HL-60 (cell line): Measurements from ENCODE around the gene GRIK5.

Experiments used
- DNase-seq, 2 experiments: peaks; one replicate each; pipeline ENCODE4 v3.0.0-alpha.2; 2010 to 2020; ENCODE audit warnings: low read depth in 1 of 2, low spot score in 1 of 2
- H3K27ac ChIP-seq: fragments of 250-450 bp; sonication (Bioruptor Pico); replicated peaks from 2 replicates; pipeline ENCODE4 v1.5.1; 2020; ENCODE audit warnings: mild to moderate bottlenecking, moderate library complexity
- H3K27me3 ChIP-seq: fragments of 250-450 bp; sonication (Bioruptor Pico); 2 replicates; pipeline ENCODE4 v1.5.1; 2021; ENCODE audit warnings: mild to moderate bottlenecking, moderate library complexity; ENCODE audit not compliant: insufficient read depth, poor library complexity, severe bottlenecking
- H3K4me3 ChIP-seq: replicated peaks from 2 replicates; pipeline ENCODE4 v1.5.1; 2011; ENCODE audit warnings: mild to moderate bottlenecking, control low read depth, low read length; ENCODE audit not compliant: insufficient read depth
- GABPA ChIP-seq: IDR thresholded peaks from 2 replicates; pipeline ENCODE4 v1.6.1; 2012; ENCODE audit warnings: low read depth
- POLR2AphosphoS5 ChIP-seq: IDR thresholded peaks from 2 replicates; pipeline ENCODE4 v1.6.1; 2012; ENCODE audit warnings: low read depth
- SPI1 ChIP-seq: IDR thresholded peaks from 2 replicates; pipeline ENCODE4 v1.6.1; 2012; ENCODE audit warnings: low read depth, mild to moderate bottlenecking, borderline replicate concordance
- TF ChIP-seq, protein P1 (sequence below): IDR thresholded peaks from 2 replicates; pipeline ENCODE4 v1.6.1; 2012; ENCODE audit warnings: low read depth; ENCODE audit not compliant: insufficient replicate concordance
- TF ChIP-seq, protein P2 (sequence below): IDR thresholded peaks from one replicate; pipeline ENCODE4 v1.5.1; 2011; ENCODE audit warnings: low read length, control low read depth, inconsistent platforms; ENCODE audit not compliant: insufficient read depth

The GRIK5 gene

GRCh38 chr19:41981724-41982123, 88.3 kb downstream of the GRIK5 start:
- DNase-seq, result no peak
- Histone ChIP-seq H3K27ac (no peak overlapping the region), H3K4me3 (no peak overlapping the region), H3K27me3 (no peaks in the 10 kb centered on the region)
- TF ChIP-seq GABPA, result no peak
- no peak for TF ChIP-seq SPI1
- TF ChIP-seq, protein P1, sequence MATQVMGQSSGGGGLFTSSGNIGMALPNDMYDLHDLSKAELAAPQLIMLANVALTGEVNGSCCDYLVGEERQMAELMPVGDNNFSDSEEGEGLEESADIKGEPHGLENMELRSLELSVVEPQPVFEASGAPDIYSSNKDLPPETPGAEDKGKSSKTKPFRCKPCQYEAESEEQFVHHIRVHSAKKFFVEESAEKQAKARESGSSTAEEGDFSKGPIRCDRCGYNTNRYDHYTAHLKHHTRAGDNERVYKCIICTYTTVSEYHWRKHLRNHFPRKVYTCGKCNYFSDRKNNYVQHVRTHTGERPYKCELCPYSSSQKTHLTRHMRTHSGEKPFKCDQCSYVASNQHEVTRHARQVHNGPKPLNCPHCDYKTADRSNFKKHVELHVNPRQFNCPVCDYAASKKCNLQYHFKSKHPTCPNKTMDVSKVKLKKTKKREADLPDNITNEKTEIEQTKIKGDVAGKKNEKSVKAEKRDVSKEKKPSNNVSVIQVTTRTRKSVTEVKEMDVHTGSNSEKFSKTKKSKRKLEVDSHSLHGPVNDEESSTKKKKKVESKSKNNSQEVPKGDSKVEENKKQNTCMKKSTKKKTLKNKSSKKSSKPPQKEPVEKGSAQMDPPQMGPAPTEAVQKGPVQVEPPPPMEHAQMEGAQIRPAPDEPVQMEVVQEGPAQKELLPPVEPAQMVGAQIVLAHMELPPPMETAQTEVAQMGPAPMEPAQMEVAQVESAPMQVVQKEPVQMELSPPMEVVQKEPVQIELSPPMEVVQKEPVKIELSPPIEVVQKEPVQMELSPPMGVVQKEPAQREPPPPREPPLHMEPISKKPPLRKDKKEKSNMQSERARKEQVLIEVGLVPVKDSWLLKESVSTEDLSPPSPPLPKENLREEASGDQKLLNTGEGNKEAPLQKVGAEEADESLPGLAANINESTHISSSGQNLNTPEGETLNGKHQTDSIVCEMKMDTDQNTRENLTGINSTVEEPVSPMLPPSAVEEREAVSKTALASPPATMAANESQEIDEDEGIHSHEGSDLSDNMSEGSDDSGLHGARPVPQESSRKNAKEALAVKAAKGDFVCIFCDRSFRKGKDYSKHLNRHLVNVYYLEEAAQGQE, result no peak
- TF ChIP-seq, protein P2, sequence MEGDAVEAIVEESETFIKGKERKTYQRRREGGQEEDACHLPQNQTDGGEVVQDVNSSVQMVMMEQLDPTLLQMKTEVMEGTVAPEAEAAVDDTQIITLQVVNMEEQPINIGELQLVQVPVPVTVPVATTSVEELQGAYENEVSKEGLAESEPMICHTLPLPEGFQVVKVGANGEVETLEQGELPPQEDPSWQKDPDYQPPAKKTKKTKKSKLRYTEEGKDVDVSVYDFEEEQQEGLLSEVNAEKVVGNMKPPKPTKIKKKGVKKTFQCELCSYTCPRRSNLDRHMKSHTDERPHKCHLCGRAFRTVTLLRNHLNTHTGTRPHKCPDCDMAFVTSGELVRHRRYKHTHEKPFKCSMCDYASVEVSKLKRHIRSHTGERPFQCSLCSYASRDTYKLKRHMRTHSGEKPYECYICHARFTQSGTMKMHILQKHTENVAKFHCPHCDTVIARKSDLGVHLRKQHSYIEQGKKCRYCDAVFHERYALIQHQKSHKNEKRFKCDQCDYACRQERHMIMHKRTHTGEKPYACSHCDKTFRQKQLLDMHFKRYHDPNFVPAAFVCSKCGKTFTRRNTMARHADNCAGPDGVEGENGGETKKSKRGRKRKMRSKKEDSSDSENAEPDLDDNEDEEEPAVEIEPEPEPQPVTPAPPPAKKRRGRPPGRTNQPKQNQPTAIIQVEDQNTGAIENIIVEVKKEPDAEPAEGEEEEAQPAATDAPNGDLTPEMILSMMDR, result no peak
- TF ChIP-seq POLR2AphosphoS5, result no peak

DNA sequence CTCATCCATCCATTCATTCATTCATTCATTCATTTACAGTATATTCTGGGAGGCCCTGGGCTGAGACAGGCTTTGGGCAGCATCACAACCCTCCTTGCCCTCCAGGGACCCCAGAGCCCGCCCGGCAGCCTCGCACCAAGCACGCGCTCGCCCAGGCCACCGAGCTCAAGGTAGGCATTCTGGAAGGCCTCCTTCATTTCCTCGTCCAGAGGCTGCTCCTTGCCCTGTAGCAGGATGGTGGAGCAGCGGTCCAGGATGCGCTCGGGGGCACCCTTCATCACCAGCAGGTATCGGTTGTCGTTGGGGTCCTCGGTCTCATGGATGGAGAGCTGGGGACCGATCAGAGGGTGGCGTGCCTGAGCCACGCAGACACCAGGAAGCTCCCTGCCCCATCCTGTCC, 91.5 kb downstream of the GRIK5 start:
- DNase-seq, result no peak
- Histone ChIP-seq H3K27me3 (no peaks in the 10 kb centered on the region), H3K4me3 (no peak overlapping the region), H3K27ac (no peak overlapping the region)
- TF ChIP-seq POLR2AphosphoS5, result no peak

DNA sequence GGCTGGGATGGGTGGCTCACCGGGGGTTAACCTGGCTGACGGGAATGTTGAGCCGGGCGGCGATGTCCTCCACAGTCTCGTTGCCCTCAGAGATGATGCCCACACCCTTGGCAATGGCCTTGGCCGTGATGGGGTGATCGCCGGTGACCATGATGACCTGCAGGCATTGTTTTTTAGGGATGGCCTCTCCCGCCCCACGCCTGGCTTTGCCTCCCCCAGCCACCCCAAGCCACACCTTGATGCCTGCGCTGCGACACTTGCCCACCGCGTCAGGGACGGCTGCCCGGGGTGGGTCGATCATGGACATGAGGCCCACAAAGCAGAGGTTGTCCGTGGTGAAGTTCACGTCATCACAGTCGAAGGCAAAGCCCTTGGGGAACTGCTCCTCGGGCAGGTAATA, 92.1 kb downstream of the GRIK5 start:
- DNase-seq, result no peak

DNA sequence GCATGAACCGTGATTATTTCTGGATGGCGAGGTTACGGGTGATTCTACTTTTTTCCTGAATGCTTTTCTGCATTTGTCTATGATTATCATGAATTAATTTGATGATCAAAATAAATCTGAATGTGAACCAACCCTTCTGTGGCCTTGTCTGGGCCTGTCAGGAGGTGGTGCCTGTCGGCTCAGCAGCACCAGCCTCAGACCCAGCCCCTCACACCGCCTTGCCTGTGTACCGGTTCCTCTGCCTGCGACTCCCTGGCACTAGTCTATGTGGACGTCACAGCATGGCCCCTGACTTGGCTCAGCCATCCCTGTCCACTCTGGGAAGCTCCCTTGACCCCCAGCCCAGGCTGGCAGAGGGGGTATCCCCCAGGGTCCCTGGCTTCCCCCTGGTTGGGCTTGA, 95.4 kb downstream of the GRIK5 start:
- Histone ChIP-seq H3K27ac (no peak overlapping the region), H3K4me3 (no peak overlapping the region), H3K27me3 (no peaks in the 10 kb centered on the region)
- DNase-seq, result no peak
- TF ChIP-seq GABPA (no peak), POLR2AphosphoS5 (no peak), SPI1 (no peak)
- TF ChIP-seq, protein P1, result no peak
- TF ChIP-seq, protein P2, result no peak

More for the DNA sequence above, 92.1 kb downstream of the GRIK5 start:
- Histone ChIP-seq H3K4me3 (no peak overlapping the region), H3K27me3 (no peaks in the 10 kb centered on the region), H3K27ac (no peak overlapping the region)
- TF ChIP-seq, protein P1, result no peak
- TF ChIP-seq GABPA (no peak), SPI1 (no peak), POLR2AphosphoS5 (no peak)
- TF ChIP-seq, protein P2, result no peak
